Medulla oblongata (tissue), 1 donor: Measurements from ENCODE around the gene LRRTM1.
A peak's percentile ranks its signal among the peaks of the same experiment; 100 is the strongest.

Experiments
- DNase-seq: peaks from one replicate; pipeline ENCODE4 v3.0.0-alpha.2; 2015; ENCODE audit errors: extremely low spot score

The LRRTM1 gene

DNA sequence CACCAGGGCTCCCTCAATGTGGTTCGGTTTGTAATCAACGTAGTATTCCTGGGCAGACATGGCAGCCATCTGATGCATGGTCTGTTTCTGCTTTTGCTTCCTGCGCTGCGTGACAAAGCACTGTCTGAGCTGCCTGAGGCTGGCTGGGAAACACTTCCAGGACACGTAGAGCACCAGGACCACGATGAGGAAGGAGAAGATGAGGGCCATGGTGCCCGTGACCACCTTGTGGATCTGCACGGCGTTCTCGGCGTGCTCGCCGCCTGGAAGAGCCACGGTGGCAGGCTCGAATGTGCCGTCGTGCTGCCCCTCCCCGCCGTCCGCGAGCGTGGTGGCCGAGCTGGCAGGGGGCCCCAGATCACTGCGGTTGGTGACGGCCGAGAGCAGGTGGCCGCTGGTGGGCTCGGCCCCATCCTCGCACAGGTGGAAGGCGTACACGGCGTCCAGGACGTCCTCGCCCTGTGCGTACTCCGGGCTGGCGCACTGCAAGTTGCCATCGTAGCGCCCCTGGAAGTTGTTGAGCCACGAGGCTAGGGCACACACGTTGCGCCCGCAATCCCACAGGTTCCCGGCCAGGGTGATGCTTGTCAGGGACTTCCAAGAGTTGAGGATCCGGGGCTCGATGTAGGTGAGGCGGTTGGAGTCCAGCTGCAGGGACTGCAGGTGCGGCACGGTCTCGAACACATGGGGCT, 2.1 kb downstream of the LRRTM1 start:
- no peak for DNase-seq

DNA sequence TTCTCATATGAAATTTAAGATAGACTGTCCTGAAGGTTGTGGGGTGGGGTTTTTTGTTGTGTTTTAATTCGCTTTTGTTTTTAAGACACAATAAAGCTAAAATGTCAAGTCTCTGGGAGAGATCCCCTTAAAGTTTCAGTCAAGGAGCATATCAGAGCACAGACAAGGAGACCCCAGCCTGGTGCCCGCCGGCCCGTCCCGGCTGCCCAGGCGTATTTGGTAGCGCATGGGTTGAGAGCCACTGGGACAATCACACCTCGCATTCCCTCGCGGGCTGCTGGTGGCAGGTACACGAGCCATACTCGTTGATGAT, 2.6 kb downstream of the LRRTM1 start:
- no peak for DNase-seq

DNA sequence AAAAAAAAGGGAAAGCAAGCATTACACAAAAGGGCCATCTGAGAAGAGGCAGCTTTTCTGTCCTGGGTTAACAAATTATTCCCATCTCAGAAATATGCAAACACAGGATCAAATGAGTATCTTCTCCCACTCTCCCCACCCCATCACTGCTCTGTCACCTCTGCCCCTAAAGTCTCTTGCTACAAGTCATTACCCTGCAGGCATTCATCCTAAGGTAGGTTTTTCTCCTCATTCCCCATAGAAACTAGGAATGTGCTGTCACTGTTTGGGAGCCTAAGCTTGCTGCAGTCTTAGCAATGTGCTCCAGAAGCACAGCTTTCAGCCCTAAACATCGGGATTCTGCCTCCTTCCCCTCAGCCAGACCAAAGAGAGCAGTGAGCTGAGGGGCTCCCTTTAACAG, 3.6 kb downstream of the LRRTM1 start:
- DNase-seq, result no peak

DNA sequence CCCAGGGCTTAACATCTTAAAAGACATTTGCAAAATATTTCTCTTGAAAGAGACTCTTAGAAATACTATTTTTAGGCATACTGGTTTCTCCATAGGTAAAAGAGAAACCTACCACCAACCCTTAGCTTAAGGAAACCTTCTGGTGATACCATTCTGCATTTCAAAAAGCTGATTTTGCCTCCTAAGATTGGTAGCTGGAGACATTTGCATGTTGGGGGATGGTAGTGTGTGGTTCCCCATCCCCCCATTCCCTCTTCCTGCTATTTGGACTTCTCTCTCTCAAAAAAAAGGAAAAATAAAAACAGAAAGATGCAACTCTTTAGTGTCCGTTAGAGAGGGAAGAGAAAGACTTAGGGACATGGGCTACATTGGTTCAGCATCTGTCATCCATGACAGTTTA, 4.2 kb downstream of the LRRTM1 start:
- DNase-seq, result no peak

DNA sequence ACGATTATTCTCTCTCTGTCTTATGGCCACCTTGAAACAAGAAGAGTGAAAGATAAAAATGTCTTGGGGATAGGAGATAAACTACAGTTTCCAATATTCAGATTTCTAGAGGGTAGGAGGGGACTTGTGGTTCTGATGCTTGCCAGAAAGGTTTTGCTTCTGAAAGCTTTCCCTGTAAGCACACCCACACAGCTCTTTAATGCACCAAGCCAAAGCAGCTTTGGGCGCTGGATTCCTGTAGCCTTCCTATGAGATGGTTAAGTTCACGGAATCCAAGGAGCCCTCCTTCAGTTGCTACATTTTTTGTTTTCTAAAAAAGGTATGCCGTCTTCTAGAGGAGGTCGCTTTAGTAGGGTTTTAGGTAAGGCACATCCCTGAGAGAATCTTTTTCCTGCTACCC, 4.9 kb downstream of the LRRTM1 start:
- DNase-seq, result no peak

DNA sequence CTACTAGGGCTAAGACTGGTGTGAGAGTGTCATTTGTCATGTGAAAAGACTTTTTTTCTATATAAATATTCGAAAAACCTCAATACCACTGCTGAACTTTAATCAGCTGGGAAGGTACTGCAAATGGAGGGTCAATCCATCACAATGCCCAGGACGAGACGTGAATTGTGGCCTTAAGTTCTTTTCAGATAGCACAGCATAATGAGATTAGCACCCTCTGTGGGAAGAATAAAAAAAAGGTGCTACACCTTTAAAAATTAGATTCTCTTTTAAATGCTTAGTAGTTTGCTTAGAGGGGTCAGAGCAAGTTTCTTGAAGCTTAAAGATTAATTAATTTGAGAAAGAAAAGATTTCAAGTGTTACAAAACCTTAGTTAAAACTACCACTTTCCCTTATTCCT, 5.6 kb downstream of the LRRTM1 start:
- DNase-seq, result no peak

DNA sequence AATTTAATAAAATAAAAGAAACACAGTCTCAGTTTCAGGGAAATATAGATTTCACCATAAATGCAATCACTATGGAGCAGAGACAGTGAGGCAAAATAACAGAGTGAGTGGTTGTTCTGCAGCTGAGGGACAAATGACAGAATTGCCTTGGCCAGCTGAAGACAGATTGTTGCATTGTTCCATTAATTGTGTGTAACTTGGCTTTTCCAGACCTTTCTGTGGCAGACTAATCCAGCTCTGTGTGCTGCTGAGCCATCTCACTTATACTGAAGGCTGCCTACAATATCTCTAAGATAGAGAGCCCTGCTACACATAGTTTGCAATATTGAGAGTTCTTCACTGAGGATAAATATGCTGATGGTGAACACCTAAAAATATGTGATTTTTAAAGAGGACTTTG, 11.5 kb downstream of the LRRTM1 start:
- DNase-seq, result peak; percentile 92

DNA sequence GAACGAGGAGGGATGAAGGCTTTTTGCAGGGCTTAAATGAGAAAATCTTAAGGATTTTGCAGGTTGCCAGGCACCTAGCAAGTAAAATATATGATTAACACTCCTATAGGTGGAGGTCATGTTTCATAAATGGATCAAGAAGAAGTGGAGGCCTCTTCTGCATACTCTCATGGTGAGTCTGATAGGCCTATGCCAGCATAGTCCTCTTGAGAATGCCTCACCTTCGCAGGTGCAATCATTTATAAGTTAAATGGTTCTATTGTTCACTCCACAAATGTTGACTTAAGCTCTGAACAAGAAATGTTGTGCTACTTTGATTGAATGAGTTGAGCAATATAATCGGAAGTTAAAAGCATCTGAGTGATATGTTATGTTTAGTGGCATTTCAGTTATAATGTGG, 12.1 kb downstream of the LRRTM1 start:
- DNase-seq, result no peak

DNA sequence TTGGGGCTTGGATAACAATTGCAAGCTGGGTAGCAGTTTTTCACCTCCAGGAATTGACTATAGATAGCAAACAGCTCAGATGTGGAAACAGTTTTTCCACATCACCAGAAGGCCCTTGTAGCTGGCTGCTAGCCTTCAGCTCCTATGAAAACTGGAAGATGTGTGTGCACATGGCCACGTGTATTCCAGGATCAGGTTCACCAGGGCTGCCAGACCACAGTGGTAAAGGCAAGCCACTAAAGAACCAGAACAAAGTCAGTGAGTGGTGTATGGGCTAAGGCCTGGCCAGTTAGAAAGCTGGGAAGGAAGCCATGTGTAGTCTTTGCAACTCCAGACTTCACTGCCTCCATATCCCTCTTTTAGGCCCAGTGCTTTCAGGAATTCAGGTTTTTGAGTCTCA, 12.9 kb downstream of the LRRTM1 start:
- no peak for DNase-seq

DNA sequence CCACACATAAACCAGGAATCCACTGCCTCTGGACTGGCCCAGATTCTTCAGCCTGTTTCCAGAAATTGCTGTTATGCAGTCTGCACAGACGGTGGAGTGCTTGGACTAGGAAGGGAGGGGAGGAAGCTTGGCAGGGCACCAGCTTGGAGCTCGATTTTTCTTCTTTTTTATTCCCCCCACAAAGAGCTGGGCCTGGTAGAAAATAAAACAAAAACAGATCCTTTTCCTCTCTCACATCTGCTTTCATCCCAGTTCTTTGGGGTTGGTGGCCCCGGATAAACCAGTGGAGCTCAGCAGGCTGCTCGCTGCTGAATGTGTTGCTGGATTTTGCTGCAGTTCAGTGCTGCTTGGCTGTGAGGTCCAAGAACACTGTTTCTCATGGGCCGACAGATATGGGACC, 16.0 kb downstream of the LRRTM1 start:
- peak; percentile 93 for DNase-seq

DNA sequence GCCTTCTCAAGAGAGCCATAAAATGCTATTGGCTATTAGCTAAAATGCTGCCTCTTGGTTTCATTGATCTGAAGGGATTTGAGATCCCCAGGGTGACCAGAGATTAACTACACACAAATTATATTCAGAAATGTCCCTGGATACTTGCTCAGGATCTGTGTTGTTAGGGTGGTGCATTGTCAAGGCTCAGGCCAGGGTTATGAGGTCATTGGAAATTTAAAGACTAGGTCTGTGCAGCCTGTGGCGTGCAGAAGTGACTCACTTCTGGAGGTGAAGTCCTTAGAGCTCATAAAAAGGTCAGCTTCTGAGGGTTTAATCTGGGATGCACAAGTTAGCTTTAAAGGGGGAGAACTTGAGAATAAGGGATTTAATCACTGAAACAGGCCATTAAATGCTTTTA, 23.5 kb downstream of the LRRTM1 start:
- DNase-seq, result no peak

DNA sequence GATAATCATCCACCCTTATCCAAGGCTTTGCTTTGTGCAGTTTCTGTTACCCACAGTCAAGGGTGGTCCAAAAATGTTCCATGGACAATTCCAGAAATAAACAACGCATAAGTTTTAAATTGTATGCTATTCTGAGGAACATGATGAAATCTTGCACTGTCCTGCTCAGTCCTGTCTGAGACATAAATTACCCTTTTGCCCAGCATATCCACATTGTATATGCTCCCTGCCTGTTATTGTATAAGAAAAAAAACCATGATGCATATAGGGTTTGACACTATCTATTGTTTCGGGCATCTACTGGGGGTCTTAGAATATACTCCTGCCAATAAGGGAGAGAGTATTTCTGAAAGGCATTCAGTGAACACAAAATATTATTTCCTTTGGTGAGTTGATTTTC, 24.0 kb downstream of the LRRTM1 start:
- DNase-seq, result no peak

DNA sequence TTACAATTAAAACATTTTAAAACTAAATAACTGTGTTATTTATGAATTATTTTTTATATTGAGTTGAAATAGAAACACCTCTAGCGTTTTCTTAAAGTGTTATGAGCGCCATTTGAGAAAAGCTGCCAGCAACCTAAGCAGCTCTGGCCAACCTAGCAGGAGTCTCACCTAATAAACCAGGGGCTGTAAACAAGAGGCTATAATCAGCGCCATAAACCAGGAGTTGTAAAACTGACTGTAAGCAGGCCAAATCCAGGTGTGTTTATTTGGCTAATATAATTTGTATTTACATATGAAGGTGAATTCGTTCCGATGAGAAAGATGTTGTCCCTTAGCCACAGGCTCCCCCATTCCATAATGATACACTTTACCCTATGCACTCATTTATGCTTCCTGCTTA, 34.7 kb downstream of the LRRTM1 start:
- DNase-seq, result no peak

DNA sequence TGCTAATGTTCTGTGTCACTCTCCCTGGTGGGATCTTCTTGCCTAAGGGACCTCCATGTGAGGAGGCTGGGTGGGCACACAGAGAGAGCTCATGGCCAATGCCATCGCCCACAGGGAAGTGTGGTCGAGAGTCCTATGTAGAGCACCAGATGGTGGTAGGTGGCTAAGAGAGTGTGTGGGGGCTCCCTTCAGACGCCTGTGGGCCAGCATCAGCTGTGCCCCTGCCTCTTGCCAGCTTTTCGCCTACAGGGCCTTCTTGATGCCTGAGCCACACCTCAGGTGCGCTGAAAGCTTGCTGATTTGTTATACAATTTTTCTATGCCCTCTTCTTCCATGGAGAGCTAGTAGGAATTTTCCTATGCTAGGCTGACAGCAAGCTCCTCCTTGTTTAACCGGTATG, 38.3 kb downstream of the LRRTM1 start:
- no peak for DNase-seq

DNA sequence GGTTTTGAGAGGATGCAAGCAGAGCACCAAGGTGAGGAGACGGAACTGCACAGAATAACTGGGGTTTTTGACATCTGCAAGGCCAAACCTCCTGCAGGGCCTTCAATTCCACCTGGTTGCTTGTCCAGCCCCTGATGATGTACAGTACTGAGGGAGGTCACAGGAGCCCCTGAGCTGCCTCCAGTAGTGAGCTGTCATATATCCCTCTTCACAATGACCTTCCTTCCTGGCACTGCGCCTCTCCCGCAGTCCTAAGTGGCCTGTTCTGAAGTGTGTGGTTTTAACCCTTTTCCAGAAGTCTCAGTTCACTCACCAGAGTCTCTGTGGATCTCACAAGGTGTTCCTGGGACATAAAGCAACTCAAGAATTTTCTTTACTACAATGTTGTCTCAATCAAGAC, 45.3 kb downstream of the LRRTM1 start:
- no peak for DNase-seq

DNA sequence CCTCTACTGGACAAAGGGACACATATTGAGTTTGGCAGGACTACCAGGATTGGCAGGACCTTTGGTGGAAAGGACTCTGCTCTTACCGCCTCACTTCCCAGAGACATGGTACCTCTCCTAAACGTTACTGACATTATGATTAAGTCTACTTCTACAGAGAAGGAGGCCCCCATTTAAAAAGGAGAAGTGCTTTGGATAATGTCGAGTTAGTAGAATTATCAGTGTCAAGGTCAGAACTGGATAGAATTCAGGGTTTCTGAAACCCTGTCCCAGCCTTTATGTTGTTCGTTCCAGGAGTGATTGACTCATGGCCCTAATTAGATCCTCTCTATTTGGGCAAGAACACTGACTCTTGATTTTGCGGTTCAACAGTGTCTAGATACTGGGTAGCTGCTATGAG, 45.8 kb downstream of the LRRTM1 start:
- no peak for DNase-seq

DNA sequence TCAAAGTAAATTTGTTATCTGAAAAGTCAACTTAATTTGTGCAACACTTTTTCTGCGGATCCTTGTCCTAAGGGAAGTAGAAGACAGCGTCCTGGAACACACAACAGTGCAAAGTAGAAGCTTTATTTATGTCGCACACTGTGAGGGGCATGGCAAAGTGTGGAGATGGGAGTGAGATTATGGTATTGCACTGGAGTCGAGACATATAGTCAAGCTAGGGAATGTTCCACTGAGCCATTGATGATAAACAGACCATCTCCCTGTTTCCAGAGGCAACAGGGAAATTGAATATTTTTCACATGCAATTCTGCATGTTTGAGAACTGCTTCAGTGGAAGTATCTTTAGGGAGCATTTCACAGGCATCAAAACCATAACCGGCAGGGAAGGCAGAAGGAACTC, 46.2 kb downstream of the LRRTM1 start:
- DNase-seq, result no peak

DNA sequence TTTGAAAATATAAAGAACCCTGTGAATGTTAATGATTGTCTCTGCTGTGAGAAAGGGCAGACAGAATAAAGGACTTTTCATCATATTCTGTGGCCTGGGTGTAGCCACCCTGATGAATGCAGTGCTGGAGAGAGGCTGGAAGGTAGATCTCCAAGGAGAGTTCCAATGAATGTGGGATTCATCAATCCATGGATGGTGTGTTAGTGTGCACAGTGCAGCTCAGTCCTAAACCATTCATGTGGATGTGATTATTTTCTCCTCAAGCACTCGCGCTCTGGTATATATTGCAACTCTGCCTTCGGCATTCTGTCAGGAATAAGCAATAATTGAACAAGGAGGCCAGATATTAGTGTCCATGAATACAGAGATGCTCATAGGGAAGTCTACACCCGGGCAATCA, 47.1 kb downstream of the LRRTM1 start:
- no peak for DNase-seq

DNA sequence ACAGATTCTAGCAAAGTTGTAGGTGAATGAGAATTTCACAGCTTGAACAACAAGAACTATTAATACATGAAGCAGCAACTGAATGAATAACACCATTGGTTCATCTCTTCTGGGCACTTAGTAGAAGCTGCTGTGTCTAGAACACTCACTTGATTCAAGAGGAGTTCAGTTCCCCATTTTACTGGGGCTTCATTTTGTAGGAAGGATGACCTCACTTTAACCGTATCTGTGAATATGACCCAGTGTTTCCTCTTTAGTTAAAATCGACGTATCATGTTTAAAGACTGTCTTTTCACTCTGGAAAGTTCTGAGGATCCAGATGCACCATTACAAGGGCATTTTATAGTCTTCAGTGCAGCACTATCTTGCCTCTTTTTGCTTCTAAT, 47.8 kb downstream of the LRRTM1 start:
- DNase-seq, result no peak

DNA sequence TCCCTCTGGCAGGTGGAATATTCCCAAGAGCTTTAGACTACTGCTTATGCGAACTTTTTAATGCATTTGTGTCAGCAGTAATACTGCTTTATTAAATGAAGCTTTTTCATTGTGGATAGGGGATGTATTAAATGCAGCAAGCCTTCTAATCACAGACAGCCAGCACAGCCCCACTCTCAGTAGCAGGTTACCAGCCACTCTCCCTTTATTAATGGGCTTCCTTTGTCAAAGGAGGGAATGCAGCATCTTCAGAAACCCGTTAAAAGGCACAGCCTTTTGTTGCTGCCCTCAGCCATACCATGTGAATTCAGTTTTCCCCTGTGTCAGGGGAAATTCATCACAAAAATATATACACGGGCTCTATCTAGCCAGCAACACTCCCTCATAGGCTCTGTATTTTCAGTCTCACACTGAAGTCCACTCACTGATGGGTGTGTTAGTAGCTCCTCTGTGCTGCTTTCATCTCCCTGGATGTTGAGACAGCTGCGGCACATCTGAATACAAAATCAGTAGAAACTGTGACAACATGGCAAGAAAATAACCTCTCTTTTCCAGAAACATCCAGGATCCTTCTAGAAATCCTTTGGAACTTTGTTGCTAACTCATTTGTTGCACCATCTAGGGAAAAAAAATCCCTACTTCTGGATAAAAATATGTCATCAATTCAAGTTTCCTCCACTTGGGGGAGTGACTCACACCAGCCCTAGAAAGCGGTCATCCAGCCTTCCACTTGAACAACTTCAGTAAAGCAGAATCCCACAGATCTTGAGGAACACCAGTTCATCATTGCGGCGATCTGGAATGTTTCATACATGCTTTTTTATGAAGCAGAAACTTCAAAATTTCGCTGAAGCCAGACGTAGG, 48.4 kb downstream of the LRRTM1 start:
- peak; percentile 36 for DNase-seq

DNA sequence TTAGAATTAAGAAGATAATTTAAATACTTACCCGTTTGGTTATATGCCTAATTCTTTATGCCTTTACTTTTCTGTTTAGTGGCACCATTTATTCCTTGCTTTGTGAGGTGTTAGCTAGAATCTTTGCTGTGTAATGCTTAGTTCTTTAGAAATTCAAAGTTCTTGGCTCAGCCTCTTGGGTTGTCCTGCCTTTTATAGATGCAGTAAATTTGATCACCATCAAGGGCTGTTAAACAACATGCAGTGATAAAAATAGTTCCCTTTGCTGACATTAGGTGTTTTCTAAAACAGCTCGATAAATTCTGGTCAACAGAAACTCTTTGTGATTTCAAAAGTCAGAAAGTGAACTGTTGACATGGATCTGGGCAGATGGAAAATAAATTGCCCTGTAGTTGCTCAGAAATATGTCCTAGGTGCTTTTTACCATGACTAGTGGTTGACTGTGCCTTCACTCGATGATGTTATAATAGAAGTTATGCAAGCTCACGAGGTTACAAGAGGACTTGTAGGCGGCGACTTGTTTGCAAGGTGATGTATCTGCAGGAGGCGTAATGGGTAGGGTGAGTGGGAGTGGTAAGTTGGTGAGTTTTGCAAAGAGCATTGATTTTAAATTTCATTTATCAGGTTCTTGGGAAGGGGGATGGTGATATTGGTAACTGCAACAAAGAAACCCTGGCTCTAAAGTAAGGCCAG, 52.1 kb downstream of the LRRTM1 start:
- DNase-seq, result no peak
